ENCODE results near the gene TARM1. TPM values are rescaled to one million over a fixed set of nuclear protein-coding genes. Genes with fewer than 3 reads are reported as not detected.

Gene TARM1
- total RNA-seq, 4 donors from 2014 or later: not detected

DNA sequence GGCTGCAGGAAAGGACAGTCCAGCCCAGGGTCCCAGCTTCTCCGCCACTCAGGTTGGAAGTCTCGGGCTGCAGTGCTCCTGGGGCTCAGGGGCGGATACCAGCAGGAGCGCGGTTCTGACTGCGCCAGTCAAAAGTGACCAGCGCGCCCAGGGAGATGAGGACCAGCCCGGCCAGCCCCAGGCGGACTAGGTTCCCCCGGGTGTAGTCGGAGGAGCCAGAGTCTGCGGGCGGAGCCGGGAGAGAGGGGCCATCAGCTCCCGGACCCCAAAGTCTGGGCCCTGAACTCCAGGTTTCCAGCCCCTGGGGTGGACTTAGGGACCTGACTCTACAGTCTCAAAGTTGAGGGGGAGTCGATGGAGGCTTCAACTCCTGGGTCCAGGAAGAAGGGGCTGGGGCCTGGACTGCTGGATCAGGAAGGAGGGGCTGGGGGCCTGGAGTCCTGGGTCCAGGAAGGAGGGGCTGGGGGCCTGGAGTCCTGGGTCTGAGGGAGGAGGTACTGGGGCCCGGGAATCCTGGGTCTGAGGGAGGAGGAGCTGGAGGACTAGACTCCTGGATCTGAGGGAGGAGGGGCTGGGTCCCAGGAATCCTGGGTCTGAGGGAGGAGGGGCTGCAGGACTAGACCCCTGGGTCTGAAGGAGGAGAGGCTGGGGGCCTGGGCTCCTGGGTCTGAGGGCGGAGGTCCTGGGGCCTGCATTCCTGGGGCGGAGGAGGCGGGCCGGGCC is 14.1 kb upstream of the TARM1 start:
- Histone ChIP-seq H3K27me3 (peaks cover 0 to 4% of the 10 kb centered on the region in 2 donors), H3K36me3 (no peaks in the 10 kb centered on the region), H3K27ac (no peak overlapping the region), H3K4me1 (peaks cover 0 to 5% of the 10 kb centered on the region in 2 donors), H3K9me3 (no peaks in the 10 kb centered on the region), H3K4me3 (peak overlapping the region; percentile 9 to 29)
- no peak for DNase-seq
- intact Hi-C loops (cut with DNase I; ENCODE audit: low total_unique reads): no loop called here
- TF ChIP-seq POLR2A (IDR thresholded peaks at IDR 0.05): no peak
- TF ChIP-seq, protein P1, sequence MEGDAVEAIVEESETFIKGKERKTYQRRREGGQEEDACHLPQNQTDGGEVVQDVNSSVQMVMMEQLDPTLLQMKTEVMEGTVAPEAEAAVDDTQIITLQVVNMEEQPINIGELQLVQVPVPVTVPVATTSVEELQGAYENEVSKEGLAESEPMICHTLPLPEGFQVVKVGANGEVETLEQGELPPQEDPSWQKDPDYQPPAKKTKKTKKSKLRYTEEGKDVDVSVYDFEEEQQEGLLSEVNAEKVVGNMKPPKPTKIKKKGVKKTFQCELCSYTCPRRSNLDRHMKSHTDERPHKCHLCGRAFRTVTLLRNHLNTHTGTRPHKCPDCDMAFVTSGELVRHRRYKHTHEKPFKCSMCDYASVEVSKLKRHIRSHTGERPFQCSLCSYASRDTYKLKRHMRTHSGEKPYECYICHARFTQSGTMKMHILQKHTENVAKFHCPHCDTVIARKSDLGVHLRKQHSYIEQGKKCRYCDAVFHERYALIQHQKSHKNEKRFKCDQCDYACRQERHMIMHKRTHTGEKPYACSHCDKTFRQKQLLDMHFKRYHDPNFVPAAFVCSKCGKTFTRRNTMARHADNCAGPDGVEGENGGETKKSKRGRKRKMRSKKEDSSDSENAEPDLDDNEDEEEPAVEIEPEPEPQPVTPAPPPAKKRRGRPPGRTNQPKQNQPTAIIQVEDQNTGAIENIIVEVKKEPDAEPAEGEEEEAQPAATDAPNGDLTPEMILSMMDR (IDR thresholded peaks at IDR 0.05): no peak

DNA sequence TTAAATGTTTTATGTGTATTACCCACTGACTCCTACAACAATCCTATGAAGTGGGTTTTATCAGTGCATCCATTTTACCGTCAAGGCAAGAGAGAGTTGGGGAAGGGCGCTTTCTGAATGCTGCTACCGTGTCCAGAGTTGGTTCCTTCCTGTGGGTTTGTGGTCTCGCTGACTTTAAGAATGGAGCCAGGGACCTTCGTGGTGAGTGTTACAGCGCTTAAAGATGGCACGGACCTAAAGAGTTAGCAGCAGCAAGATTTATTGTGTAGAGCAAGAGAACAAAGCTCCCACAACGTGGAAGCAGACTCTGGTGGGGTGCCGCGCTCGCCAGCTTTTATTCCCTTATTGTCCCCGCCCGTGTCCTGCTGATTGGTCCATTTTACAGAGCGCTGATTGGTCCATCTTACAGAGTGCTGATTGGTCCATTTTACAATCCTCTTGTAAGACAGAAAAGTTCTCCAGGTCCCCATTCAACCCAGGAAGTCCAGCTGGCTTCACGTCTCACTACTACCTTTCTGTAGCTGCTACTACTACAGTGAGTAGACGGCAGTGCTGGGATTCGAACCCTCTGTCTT is 13.3 kb upstream of the TARM1 start:
- intact Hi-C loops (cut with DNase I; ENCODE audit: low total_unique reads): no loop called here
- no peaks in the 10 kb centered on the region for H3K36me3 ChIP-seq
- no peak overlapping the region for H3K27ac ChIP-seq
- no peaks in the 10 kb centered on the region for H3K9me3 ChIP-seq
- H3K4me3 ChIP-seq: no peak overlapping the region
- TF ChIP-seq POLR2A (IDR thresholded peaks at IDR 0.05): no peak
- TF ChIP-seq, protein P1 (IDR thresholded peaks at IDR 0.05): no peak
- DNase-seq: no peak
- H3K4me1 ChIP-seq: peaks cover 0 to 5% of the 10 kb centered on the region in 2 donors
- peaks cover 0 to 4% of the 10 kb centered on the region in 2 donors for H3K27me3 ChIP-seq

DNA sequence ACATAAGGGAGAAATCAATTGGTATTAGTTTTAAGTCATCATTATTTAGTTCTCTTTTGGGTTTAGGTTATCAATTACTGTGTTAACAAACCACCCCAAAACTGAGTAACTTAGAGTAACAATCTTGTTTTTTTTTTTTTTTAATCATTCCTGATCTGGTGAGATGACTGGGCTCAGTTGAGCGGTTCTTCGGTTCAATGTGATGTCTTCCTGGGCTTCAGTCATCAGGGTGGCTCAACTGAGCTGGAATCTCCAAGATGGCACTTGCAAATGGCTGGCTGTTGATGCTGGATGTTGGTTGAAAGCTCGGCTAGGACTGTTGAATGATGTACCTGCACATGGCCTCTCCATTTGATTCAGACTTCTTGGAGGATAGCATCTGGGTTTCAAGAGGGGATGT is 3.2 kb upstream of the TARM1 start:
- Histone ChIP-seq H3K9me3 (peaks cover 0 to 4% of the 10 kb centered on the region in 2 donors), H3K27ac (no peak overlapping the region), H3K4me1 (no peaks in the 10 kb centered on the region), H3K36me3 (no peaks in the 10 kb centered on the region), H3K4me3 (no peak overlapping the region), H3K27me3 (no peaks in the 10 kb centered on the region)
- TF ChIP-seq, protein P1 (IDR thresholded peaks at IDR 0.05): no peak
- TF ChIP-seq POLR2A (IDR thresholded peaks at IDR 0.05): no peak
- no peak for DNase-seq
- intact Hi-C loops (cut with DNase I; ENCODE audit: low total_unique reads): no loop called here

DNA sequence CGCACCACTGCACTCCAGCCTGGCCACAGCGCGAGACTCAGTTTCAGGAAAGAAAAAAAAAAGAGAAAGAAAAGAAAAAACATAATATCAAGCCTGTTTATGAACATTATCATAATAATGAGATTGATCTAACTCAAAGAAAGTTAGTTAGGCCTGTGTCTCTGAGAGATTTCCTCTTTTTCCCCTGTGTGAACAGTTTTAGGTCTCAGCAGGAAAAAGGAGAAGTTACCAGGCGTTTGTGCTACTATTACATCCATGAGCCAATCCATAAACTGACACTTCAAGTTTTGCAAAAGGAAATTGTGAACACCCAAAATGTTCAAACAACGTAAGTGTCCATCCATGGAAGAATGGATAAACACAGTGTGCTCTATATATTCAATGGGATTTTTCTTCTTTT is 3.8 kb downstream of the TARM1 start:
- no peaks in the 10 kb centered on the region for H3K4me1 ChIP-seq
- no peak for TF ChIP-seq POLR2A (IDR thresholded peaks at IDR 0.05)
- TF ChIP-seq, protein P1 (IDR thresholded peaks at IDR 0.05): no peak
- no peak overlapping the region for H3K4me3 ChIP-seq
- intact Hi-C loops (cut with DNase I; ENCODE audit: low total_unique reads): no loop called here
- no peak overlapping the region for H3K27ac ChIP-seq
- no peaks in the 10 kb centered on the region for H3K36me3 ChIP-seq
- no peaks in the 10 kb centered on the region for H3K27me3 ChIP-seq
- peaks cover 0 to 4% of the 10 kb centered on the region in 2 donors for H3K9me3 ChIP-seq
- DNase-seq: no peak

DNA sequence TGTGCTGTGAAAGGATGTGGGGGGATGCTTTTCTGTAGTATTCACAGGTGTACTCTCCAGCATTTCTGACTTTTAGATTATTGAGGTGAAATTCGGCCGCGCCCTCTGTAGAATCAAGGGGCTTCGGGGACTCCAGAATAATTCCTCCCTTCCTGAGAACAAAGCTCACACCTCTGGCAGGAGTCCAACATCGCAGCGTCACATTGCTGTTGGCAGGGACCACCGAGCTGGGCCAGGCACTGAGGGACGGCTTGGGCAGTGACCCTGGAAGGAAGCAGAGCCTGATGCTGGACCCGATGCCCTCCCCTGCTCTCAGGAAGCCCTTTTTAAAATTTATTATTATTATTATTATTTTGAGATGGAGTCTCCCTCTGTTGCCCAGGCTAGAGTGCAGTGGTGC is 6.3 kb downstream of the TARM1 start:
- Histone ChIP-seq H3K4me1 (no peaks in the 10 kb centered on the region), H3K9me3 (no peaks in the 10 kb centered on the region), H3K27me3 (no peaks in the 10 kb centered on the region), H3K4me3 (no peak overlapping the region), H3K27ac (no peak overlapping the region), H3K36me3 (no peaks in the 10 kb centered on the region)
- intact Hi-C loops (cut with DNase I; ENCODE audit: low total_unique reads): no loop called here
- DNase-seq: no peak
- TF ChIP-seq POLR2A (IDR thresholded peaks at IDR 0.05): no peak
- TF ChIP-seq, protein P1 (IDR thresholded peaks at IDR 0.05): no peak

Data from uterus (tissue), 4 donors.